Sciatic nerve (tissue), 2 donors: ENCODE results near the gene NPEPL1. TPM values are rescaled to one million over a fixed set of nuclear protein-coding genes. Genes with fewer than 3 reads are reported as not detected.
"Not testable (repeated sequence)": the region's sequence is repeated elsewhere in the genome, so short reads cannot be mapped to it uniquely, and the experiment has no call there.

Source experiments
- ATAC-seq: fragments of 200-7000 bp; cut with Tn5 transposase; one replicate; pipeline ENCODE4 v1.9.1; 2020; ENCODE audit warnings: mild to moderate bottlenecking, moderate library complexity
- DNase-seq: peaks from one replicate; pipeline ENCODE4 v3.0.0-alpha.2; 2020; ENCODE audit warnings: low spot score
- intact Hi-C: fragments of 100-400 bp; cut with DNase I; formaldehyde crosslinking; loops from one replicate; pipeline ENCODE4 v1.14.2; 2022
- total RNA-seq: library from RNA; stranded (reverse); fragmentation: NEBNext Ultra II Directional; extraction: Animal tissue kit (Norgen Biotek cat#: 25700); gene quantifications from one replicate; pipeline ENCODE4 v1.2.1, GENCODE V29; 2021
- donor health status: DM: no; HTN: no; CAD: no.
- donor health status: DM: no; HTN: no; CAD: no.

The NPEPL1 gene
- total RNA-seq, 1 donor from 2014 or later, result 47.5 TPM

DNA sequence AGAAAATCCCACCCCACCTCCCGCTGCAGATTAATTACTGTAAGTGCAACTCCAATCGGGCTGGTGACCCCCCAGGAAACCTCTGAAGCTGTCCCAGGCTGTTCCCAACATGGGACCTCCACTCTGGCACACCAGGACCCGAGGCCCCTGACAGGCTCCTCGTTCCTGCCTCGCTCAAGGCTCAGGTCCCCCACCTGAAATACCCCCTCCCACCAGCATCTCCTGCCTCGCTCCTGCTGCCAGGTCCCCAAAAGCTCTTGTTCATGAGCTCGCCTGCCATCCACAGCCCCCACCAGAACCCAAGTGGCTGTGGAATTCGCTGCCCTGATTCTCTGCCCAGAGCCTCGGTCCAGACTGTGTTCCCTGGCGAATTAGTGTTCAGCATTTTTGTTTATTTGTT is 26.1 kb downstream of the NPEPL1 start:
- no peak for DNase-seq
- no peak for ATAC-seq
- intact Hi-C loops, result no loop called here

DNA sequence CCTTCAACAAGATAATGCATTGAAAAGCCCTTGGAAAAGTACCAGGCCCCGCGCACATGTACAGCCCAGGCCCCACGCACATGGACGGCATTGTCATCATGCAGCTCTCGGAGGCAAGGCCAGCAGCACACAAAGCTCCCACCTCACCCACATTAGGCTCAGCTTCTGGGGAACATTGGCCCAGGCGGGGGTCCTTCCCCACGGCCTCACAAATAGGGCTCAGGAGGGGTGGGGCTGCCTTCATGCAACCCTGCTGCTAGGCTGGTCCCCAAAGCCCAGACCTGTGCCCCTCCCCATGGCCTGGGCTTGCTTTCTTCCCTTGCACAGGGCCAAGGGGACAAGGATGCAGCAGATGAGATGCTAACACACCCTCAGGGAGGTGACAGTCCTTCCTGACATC is 26.7 kb downstream of the NPEPL1 start:
- intact Hi-C loops, result no loop called here
- ATAC-seq (no peak), DNase-seq (peak; percentile 50)

DNA sequence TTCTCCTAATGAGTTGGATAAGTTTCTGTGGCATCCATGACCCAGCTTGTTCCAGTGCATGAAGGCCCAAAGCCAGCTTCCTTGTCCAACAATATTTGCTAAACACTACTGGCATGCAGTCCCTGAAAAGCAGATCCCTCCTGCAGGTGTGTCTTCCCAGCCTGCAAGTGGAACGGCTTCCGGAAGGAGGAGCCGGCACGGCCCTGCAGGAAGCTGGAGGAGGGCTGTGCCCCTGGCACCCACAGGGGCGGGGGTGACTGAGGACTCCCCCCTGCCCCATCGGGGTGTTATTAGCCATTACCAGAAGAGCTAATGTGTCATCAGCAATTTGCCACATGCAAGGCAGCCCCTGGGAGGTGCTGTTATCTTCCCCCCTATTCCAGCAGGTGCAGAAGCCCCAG is 27.4 kb downstream of the NPEPL1 start:
- DNase-seq (peak; percentile 25), ATAC-seq (no peak)
- intact Hi-C loops, result no loop called here

DNA sequence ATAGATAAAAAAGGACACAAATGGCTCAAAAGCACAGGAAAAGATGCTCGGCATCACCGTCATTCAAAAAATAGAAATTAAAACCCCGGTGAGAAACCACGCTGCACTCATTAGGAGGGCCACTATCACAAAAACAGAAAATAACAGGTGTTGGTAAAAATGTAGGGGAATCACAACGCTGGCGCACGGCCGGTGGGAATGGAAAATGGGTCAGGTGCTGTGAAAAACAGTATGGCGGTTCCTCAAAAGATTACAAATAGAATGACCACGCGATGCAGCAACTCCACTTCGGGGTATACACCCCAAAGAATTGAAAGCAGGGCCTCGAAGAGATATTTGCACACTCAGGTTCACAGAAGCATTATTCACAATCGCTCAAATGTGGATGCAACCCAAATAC is 28.3 kb downstream of the NPEPL1 start:
- ATAC-seq, result no peak
- DNase-seq, result peak; percentile 21
- intact Hi-C loops, result no loop called here

DNA sequence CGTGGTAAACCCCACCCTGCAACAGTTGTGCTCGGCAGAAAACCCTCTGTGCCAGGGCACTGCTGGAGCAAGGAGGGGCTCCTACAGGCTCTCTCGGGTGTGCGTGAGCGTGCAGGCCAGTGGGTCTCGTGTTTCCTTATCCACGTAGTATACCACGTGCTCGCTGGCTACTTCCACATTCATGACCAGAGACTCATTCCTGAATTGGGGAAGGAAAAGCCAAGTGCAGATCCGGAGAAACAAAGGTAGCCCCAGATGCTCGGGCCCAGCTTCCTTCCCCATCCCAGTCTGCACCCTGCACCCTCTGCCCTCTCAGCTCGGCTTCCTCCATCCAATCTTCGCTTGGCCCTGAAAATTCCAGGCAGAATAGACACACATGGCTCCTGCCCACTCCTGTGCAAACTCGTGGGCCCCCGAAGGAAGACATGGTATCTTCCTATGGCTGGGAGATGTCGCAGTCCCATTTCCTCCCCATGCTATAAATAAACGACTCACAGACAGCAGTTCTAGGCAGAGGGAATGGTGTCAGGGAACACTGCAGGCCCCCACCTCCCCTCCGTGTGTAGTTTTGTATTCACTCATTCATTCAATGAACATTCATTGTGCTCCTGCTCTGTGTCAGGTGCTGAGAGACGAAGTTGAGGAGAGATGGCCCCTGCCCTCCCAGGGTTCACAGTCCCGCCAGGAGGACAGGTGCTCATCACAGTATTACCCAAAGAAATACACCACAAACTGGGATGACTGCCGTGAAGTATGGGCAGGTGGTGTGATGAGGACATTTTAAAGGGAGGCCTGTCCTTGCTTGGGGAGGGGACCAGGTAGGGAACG is 29.6 kb downstream of the NPEPL1 start:
- ATAC-seq, result peak; percentile 53
- intact Hi-C loops, result no loop called here
- peak; percentile 56 for DNase-seq

DNA sequence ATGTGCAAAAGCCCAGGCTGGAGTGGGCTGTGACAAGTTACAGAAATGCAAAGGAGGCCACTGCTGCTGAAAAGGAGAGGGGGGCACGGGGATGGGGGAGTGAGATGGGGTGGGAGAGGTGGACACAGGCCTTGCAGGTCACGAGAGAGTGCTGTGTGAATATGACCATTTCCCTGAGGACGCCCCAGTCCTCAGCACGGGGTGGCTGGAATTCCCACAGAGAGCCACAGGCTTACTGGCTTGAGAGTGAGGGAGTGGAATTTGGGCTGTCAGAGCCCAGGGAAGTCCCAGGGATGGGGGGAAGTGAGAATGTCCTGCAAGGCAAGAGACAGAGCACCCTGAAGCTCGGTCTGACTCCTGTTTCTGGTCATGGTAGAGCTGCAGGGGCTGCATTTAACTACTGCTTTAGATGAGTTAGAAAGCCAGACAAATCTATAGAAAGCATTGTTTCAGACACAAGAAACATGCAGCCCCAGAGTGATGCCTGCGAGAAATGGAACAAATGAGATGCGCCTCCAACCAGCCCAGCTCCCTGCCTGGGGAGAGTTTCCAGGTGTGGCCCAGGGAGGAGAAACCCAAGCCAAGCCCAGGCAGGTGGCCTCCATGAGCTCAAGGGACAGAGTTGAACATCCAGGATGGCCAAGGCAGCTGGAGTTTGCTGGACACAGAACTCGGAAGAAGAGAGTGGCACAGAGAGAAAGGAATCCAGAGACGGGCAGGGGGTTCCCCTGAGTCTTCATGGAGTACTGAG is 30.5 kb downstream of the NPEPL1 start:
- intact Hi-C loops, result no loop called here
- ATAC-seq (no peak), DNase-seq (peak; percentile 35)

DNA sequence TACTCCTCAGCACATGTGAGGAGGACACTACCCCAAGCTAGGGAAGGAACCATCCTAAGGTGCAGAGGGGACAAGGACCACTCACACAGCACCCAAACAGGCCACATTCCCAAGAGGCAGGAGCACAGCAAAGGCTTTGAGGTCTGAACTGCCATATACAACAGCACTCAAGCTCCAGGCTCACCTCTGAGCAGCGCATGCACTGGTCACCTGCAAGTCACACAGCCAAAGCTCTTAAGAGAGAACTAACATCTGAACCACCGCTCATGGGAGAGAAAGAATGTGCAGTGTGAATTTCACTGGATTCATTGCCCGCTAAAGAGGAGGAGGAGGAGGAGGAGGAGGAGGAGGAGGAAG is 31.0 kb downstream of the NPEPL1 start:
- DNase-seq (peak; percentile 14), ATAC-seq (no peak)
- intact Hi-C loops, result no loop called here

DNA sequence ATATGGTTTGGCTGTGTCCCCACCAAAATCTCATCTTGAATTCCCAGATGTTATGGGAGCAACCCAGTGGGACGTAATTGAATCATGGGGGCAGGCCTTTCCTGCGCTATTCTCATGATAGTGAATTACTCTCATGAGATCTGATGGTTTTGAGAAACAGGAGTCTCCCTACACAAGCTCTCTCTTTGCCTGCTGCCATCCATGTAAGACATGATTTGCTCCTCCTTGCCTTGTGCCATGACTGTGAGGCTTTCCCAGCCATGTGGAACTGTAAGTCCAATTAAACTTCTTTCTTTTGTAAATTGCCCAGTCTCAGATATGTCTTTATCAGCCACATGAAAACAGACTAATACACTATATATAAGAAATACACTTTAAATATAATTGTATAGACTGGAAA is 33.6 kb downstream of the NPEPL1 start:
- ATAC-seq, DNase-seq, intact Hi-C loops: not testable (repeated sequence)

DNA sequence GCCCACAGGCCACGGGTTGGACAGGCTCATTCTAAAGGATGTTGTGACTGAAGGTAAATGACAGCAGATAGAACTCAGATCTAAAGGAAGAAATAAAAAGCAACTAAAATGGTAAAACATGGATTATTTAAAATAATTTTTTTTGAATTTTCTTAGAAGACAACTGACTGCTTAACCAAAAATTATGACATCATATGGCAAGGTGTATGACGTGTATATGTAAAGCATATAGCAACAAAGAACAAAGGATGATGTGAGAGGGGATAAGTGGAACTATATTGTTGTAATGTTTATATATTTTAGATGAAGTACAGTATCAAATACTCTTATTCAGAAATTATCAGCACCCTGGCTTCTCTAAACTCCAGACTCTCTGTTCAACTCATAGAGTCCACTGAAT is 38.6 kb downstream of the NPEPL1 start:
- no peak for DNase-seq
- ATAC-seq, result no peak
- intact Hi-C loops, result no loop called here

DNA sequence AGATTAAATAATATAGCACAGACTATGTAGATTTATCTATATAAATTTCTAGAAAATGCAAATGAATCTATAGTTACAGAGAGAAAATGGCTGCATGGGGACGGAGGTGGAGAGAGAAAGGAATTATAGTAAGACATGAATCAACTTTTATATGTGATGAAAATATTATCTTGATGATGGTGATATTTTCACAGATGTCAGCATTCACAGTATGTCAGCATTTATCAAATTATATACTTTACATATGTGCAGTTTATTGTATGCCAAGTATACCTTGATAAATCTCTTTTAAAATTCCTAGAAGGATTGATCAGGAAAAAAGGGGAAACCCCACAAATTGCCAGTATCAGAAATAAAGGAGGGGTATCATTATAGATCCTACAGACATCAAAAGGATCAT is 44.6 kb downstream of the NPEPL1 start:
- intact Hi-C loops, result no loop called here
- ATAC-seq (no peak), DNase-seq (no peak)

DNA sequence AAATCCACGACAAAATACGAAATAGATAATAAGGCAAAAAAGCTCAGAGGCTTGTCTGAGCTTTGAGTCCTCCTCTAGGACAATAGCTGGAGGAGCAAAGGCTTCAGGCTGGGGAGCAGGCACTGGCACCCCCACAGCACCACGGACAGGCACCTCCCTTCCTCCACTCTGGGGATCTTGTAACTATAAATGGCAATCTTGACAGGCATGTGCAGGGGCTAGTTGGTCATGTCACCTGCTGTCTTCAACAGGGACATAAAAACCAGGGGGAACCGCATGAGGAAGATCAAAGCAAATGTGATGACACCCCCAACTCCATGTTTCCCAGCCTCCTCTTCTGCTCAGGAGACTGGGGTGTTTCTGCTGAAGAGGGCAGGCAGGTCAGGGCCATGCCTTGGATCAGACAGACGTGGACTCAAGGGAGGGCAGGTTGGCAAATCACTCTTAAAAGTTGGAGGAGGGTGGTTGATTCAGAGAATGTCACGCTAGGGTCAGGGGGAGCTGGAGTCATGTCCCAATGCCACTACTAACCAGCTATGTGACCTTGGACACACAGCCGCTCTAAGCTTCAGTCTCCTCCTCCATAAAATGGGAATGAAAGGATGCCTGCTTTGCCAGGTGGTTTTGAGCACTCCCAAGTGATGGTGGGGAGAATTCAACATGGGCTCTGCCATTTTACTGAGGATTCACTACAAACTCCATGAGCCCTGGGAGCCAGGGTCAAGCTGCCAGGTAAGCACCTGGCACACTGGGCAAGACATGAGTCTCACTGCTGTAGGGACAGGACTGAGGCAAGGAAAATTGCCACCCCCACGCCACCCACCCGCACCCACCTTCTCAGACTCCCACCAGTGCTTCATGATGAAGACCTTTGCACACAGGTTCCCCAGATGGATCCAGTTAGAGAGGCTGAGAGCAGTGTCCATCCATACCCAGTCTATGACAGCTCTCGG is 48.0 kb downstream of the NPEPL1 start:
- DNase-seq, result no peak
- no peak for ATAC-seq
- intact Hi-C loops, result no loop called here

DNA sequence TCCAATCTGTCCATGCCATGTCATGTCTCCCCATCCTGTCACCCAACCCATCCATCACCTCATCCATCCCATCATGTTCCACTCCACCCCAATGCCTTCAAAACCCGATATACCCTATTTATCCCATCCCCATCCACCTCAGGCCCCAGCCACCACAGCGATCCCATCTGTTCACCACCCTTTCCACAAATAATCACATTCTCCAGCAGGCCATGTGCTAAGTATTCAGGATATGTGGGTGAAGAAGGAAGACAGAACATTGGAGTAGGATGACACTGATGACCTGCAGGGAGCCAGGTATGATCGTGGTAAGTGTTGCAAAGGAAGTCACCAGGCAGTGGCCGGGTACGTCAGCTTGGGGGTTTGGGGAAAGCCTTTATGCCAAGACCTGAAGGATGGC is 48.8 kb downstream of the NPEPL1 start:
- intact Hi-C loops, result no loop called here
- no peak for DNase-seq
- no peak for ATAC-seq

DNA sequence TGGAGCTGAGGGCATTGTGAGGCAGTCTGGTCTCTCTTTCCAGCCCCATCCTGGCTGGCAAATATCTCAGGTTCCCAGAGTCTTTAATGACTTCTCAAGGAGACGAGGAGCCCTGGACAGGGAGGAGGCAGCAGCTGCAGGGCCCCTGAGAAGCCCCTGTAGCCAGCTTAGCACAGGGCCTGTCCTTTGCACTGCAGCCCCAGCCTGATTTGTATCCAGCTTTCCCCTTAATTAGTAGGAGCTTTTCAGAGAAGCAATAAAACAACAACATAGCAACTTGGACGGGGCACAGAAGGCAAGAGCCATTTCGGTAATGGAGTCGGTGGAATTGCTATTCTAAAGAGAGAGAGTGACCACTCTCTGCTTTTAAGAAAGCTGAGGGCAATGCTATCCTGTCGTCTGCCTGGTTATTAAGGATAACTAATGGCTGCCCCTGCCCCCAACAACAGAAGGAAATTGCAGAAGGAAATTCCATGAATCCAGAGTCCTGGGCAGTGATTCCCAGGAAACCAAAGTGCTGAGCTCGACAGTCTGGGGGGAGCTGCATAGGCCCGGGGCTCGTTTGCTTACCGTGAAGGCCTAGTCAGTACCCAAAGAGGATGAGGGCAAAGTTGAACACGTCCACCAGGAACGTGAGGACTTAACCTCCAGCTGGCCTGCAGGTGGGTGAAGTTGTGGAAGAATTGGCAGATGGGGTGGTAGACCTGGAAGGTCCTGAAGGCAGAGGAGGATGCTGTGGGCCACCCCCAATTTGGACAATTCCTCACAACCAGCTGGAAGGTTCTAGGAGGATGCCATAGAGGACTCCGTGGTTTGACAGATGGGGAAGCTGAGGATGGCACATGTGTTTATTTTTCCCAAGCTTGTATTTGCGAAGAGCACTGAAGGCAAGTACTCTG is 50.3 kb downstream of the NPEPL1 start:
- no peak for DNase-seq
- intact Hi-C loops, result no loop called here
- ATAC-seq, result no peak

DNA sequence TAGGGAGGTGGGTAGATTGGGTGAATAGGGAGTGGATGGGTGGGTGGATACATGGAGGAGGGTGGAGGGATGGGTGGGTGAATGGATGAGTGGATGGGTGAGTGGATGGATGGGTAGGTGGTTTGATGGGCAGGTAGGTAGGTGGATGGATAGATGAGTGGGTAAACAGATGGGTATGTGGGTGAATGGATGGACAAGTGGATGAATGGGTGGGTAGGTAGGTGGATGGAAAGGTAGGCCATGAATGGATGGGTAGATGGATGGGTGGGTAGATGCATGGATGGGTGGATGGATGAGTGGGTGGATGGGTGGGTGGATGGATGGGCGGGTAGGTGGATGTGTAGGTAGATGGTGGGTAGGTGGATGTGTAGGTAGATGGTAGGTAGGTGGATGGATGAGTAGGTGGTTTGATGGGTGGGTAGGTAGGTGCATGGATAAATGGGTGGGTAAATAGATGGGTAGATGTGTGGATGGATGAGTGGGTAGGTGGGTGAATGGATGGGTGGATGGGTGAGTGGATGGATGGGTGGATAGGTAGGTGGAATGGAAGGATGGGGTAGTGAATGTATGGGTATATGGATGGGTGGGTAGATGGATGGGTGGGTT is 51.4 kb downstream of the NPEPL1 start:
- DNase-seq, result no peak

DNA sequence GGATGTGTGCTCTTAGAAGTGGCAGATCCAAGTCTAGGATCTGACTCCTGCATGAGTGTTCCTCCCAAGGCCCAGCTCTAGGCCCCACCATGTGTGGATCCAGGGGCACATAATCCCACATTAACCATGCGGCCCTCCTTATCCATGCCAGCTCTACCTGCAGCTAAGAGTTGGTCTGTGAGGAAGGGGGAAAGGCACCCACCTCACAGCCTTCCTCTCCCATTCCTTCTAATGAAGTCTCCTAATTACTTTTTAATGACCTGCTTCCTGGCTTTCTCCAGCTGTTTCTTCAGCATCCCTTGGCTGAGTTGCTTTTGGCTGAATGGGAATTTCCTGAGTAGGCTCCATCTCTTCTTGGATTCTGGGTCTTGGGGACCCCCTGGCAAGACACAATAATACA is 52.2 kb downstream of the NPEPL1 start:
- ATAC-seq, result no peak

More for the DNA sequence above, 51.4 kb downstream of the NPEPL1 start:
- no peak for ATAC-seq
- intact Hi-C loops, result no loop called here

DNA sequence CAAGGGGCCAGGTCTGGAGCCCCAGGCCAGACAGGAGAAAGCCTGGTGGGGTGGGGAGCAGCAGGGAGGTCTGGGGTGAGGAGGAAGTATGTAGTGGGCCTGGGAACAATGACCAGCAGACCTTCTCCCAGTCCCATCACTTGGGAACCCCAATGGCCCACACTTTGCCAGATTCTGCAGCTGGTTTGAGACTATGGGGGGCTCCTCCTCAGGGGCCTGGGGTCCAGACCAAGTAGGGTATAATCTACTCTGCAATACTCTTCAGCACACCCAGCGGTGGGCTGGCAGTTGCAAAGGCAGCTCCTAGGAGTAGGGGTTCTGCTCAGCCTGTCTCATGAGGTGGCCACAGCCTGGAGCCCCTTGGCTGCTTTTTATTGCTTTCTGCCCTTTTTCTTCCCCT is 52.8 kb downstream of the NPEPL1 start:
- DNase-seq (no peak), ATAC-seq (no peak)
- intact Hi-C loops, result no loop called here

More for the DNA sequence above, 52.2 kb downstream of the NPEPL1 start:
- intact Hi-C loops, result no loop called here
- no peak for DNase-seq

DNA sequence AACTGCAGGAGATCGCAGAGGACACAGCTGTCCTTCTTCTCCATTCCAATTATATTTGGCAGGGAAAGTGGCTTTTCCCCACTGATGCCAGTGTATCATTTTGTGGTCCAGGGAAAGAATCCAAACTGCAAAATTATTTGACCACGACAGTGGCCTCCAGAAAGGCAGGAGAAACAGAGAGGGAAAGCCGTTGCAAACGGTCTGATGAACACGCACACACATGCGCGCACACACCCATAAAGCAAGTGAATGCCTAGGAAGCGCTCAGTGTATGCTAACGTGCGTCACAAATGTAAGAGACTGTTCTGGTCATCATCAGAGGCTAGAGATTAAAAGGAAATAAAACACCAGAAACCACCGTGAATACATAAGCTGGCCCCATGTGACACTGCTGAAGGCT is 54.0 kb downstream of the NPEPL1 start:
- ATAC-seq, result no peak
- DNase-seq, result no peak
- intact Hi-C loops, result no loop called here

DNA sequence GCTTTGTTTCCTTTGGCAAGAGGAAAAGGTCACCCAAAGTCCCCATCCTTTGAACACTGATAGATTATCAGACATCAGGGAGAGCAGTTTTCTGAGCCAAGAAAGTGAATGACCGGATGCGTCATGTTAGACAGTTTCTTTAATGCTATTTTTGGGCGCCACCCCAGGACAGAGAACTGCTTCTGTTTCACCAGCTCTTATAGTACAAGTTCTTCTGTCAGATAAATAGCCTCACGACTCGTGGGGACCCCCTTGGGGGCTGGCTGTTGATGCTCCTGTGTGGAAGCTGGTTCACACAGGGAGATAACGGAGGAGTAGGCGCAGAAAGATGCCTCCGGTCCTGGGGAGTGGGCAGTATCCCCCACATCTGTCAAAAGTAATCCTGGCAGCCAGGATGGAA is 54.6 kb downstream of the NPEPL1 start:
- DNase-seq, result no peak
- no peak for ATAC-seq

More for the DNA sequence above, 54.6 kb downstream of the NPEPL1 start:
- intact Hi-C loops, result no loop called here
